Measurements from ENCODE around the gene ELAC1.

The ELAC1 gene

DNA sequence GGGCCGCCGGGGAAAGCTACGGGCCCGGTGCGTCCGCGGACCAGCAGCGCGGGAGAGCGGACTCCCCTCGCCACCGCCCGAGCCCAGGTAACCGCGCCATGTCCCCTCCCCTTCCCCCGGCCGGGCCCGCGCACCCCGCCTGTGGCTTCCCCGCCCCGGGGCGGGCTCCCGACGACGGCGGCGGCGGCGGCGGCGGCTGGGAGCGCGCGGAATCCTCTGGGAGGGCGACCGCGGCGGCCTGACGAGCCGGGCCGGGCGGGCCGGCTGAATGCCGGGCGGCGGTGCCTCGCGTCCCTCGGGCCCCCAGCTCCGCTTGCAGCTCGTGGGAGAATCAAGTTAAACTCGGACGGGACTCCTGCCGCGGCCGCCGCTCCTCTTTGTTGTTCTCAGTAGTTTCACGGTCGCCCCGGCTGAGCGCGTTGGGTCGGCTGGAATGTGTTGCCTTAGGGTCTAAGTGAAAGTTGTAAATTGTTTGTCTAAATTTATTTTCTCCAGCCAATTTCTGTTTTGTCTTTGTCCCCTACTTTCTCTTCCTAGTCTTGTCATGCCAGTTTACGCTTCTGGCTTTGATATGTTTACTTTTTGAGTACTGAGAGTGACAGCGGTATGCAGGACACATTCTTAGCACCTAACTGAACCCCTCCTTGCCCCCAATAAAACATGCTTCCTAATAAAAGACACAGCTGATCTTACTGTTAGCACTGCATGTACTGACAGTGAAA, 62.9 kb downstream of the ELAC1 start:
- Histone ChIP-seq H3K27me3 (ENCODE audit: control insufficient read depth, insufficient read depth, low read length) (no peaks in the 10 kb centered on the region), H3K36me3 (ENCODE audit: control insufficient read depth, insufficient read depth, low read length) (no peaks in the 10 kb centered on the region), H3K9ac (ENCODE audit: low read length) (peak overlapping the region; percentile 94), H3K4me3 (ENCODE audit: low read length) (peak overlapping the region; percentile 90), H3K4me1 (ENCODE audit: control insufficient read depth, insufficient read depth, low read length) (peaks cover 22% of the 10 kb centered on the region), H3K27ac (ENCODE audit: low read depth, low read length) (peak overlapping the region; percentile 98)

DNA sequence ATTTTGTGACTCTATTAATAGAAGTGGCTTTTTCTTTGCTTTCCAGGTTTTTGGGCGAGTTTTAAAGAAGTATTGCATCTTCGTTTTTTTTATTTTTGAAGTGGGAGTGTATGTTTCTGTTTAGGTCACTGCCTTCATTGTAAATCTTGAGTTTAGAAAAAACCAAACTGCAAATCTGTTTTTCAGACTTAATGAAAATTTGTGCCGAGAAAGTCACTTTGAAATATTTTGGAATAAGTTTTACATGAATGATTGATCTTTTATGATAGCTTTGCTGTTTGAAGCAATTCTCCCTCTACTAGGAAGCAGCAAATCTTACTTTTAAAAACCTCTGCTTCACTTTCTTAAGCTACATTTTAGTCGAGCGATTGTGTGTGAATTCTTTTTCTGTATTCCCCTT, 64.4 kb downstream of the ELAC1 start:
- peak overlapping the region; percentile 98 for H3K27ac ChIP-seq (ENCODE audit: low read depth, low read length)
- no peaks in the 10 kb centered on the region for H3K27me3 ChIP-seq (ENCODE audit: control insufficient read depth, insufficient read depth, low read length)
- no peaks in the 10 kb centered on the region for H3K36me3 ChIP-seq (ENCODE audit: control insufficient read depth, insufficient read depth, low read length)
- H3K9ac ChIP-seq (ENCODE audit: low read length) = no peak overlapping the region
- peaks cover 22% of the 10 kb centered on the region for H3K4me1 ChIP-seq (ENCODE audit: control insufficient read depth, insufficient read depth, low read length)
- H3K4me3 ChIP-seq (ENCODE audit: low read length) = peak overlapping the region; percentile 32

DNA sequence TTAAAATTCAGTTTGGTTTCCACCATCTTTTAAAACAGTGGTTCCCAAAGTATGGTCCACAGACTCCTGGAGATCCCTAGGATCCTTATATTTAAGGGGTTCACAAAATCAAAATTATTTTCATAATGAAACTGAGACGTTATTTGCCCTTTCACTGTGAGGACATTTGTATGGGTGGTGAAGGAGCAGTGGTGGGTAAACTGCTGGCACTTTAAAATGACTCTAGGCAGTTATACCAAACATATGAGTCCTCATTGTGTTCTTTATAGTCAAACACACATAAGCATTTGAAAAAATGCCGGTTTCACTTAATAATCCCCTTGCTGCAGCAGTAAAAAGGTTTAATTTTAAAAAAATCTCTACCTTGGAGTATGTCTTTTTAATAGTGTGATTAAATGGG, 69.4 kb downstream of the ELAC1 start:
- no peaks in the 10 kb centered on the region for H3K27me3 ChIP-seq (ENCODE audit: control insufficient read depth, insufficient read depth, low read length)
- no peak overlapping the region for H3K4me3 ChIP-seq (ENCODE audit: low read length)
- H3K9ac ChIP-seq (ENCODE audit: low read length) = no peak overlapping the region
- H3K36me3 ChIP-seq (ENCODE audit: control insufficient read depth, insufficient read depth, low read length) = no peaks in the 10 kb centered on the region
- H3K27ac ChIP-seq (ENCODE audit: low read depth, low read length) = no peak overlapping the region
- peaks cover 24% of the 10 kb centered on the region for H3K4me1 ChIP-seq (ENCODE audit: control insufficient read depth, insufficient read depth, low read length)

Measured in rectal smooth muscle tissue (tissue), 1 donor.